ENCODE data around the gene S100A10.

The S100A10 gene

DNA sequence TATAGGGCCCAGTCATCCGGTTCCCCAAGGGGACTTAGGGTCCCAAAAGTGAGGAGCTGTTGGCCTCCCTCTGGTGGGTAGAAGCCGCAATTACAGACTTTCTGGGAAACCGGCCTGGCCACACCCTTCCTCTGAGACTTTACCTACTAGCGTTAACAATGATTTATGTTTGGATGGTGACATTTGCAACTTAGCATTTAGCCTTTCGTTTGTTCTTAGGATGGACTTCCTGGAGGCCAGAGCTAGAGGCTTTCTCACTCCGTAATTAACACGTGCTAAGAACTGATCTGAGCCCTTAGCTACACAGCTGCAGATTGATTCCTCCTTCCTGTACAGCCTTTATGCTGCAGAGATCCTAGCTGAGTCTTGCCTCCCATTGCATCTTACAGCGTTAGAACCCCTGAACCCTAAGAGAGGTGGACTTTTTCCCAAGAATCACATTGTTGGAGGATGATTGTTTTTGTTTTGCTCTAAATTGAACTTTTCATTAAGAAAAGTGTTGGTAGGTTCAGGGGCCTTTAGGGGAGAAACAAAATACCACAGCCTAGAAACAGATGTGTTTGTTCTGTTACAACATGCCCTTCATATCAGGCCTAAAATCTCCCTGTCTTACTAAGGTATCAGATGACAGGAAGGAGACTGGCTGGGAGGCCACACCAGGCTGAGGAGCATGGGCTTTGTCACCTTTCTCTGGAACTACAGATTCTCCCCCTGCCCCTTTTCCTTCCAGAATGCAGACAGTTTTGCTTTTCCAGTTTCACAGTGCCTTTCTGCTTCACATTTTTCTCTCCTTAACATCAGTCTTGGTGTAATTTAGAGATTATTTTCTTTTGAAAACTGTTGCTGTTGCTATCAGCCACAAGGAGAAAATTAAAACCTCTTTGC lies 41.2 kb upstream of the S100A10 start:
- peak overlapping the region; percentile 37 for H3K9ac ChIP-seq (ENCODE audit: insufficient read length)
- no peak for DNase-seq (ENCODE audit: low read depth, low spot score)
- no peak; the same call in 1 of the 2 replicates for TF ChIP-seq POLR2AphosphoS5 (IDR thresholded peaks at IDR 0.05; ENCODE audit: borderline replicate concordance, low read depth, low read length)
- no peak for TF ChIP-seq EZH2 (IDR thresholded peaks at IDR 0.05)

GRCh38 chr1:152034324-152034653 lies 40.6 kb upstream of the S100A10 start:
- H3K27ac ChIP-seq: 0 out of 2 replicates have a peak overlapping the region, but pooled peaks have one; percentile 51
- H3K9me3 ChIP-seq (ENCODE audit: low read depth, low read length): no peaks in the 10 kb centered on the region
- peak overlapping the region; percentile 13 for H3K9ac ChIP-seq (ENCODE audit: insufficient read length)
- H3K36me3 ChIP-seq (ENCODE audit: insufficient read depth, low read length): no peaks in the 10 kb centered on the region
- no peak for TF ChIP-seq EZH2 (IDR thresholded peaks at IDR 0.05)
- 0 out of 2 replicates have a peak, but pooled peaks have one; percentile 17 for TF ChIP-seq POLR2AphosphoS5 (IDR thresholded peaks at IDR 0.05; ENCODE audit: borderline replicate concordance, low read depth, low read length)
- no peak for TF ChIP-seq FOXP2 (optimal IDR thresholded peaks at IDR 0.05; ENCODE audit: control extremely low read depth, extremely low read length, insufficient read depth)
- H3K4me3 ChIP-seq: peak overlapping the region; percentile 73
- DNase-seq (ENCODE audit: low read depth, low spot score): no peak

More for the DNA sequence above, 41.2 kb upstream of the S100A10 start:
- Histone ChIP-seq H3K9me3 (ENCODE audit: low read depth, low read length) (no peaks in the 10 kb centered on the region), H3K4me3 (peak overlapping the region; percentile 73), H3K27ac (peak overlapping the region; percentile 86), H3K36me3 (ENCODE audit: insufficient read depth, low read length) (no peaks in the 10 kb centered on the region)

- peak overlapping the region; percentile 7 for H3K9ac ChIP-seq (ENCODE audit: insufficient read length)
- H3K9me3 ChIP-seq (ENCODE audit: low read depth, low read length): no peaks in the 10 kb centered on the region
- DNase-seq (ENCODE audit: low read depth, low spot score): no peak
- no peaks in the 10 kb centered on the region for H3K36me3 ChIP-seq (ENCODE audit: insufficient read depth, low read length)
- H3K4me3 ChIP-seq: no peak overlapping the region
- no peak for TF ChIP-seq POLR2AphosphoS5 (IDR thresholded peaks at IDR 0.05; ENCODE audit: borderline replicate concordance, low read depth, low read length)
- no peak for TF ChIP-seq FOXP2 (optimal IDR thresholded peaks at IDR 0.05; ENCODE audit: control extremely low read depth, extremely low read length, insufficient read depth)
- TF ChIP-seq EZH2 (IDR thresholded peaks at IDR 0.05): no peak
- peak overlapping the region; percentile 76; the same call in 1 of the 2 replicates for H3K27ac ChIP-seq
Observed at GRCh38 chr1:152029929-152030211, 36.2 kb upstream of the S100A10 start.

DNA sequence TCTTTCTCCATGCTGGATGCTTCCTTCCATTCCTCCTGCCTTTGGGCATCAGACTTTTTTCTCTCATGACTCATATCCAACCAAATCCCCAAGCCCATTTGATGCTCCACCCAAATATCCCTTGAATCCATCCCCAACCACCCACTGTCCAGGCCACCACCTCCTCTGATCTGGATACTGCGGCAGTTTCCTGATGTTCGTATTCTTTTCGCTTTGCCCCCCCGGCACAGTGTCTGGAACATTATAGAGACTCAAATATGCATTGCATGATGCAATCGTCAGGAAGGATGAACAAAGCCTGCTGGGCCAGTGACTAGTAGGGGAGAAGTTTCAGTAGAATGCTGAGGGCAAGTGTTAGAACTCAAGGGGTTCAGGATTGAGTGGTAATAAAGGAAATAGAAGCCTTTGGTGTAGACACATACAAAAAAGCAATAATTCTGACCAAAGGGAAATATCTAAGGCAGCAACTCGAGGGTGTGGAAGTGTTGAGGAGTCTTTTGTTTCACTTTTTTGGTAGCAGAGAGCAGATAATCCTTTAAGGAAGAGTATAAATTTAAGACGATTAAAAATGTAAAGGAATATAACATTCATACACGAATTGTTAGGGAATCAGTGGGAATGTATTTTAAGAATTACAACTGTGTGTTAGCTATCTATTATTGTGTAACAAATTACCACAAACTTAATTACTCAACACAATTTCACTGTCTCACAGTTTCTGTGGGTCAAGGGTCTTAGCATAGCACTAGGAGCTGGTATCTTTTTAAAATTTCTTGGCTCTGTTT lies 35.7 kb upstream of the S100A10 start:
- DNase-seq (ENCODE audit: low read depth, low spot score): no peak
- H3K36me3 ChIP-seq (ENCODE audit: insufficient read depth, low read length): no peaks in the 10 kb centered on the region
- H3K9ac ChIP-seq (ENCODE audit: insufficient read length): peak overlapping the region; percentile 7
- H3K4me3 ChIP-seq: peak overlapping the region; percentile 6; the same call in 1 of the 2 replicates
- TF ChIP-seq EZH2 (IDR thresholded peaks at IDR 0.05) (no peak), FOXP2 (optimal IDR thresholded peaks at IDR 0.05; ENCODE audit: control extremely low read depth, extremely low read length, insufficient read depth) (no peak), POLR2AphosphoS5 (IDR thresholded peaks at IDR 0.05; ENCODE audit: borderline replicate concordance, low read depth, low read length) (no peak)
- H3K9me3 ChIP-seq (ENCODE audit: low read depth, low read length): no peaks in the 10 kb centered on the region
- H3K27ac ChIP-seq: peak overlapping the region; percentile 76

GRCh38 chr1:152026895-152027294 lies 33.2 kb upstream of the S100A10 start:
- Histone ChIP-seq H3K4me3 (no peak overlapping the region), H3K27ac (no peak overlapping the region), H3K36me3 (ENCODE audit: insufficient read depth, low read length) (no peaks in the 10 kb centered on the region), H3K9me3 (ENCODE audit: low read depth, low read length) (no peaks in the 10 kb centered on the region), H3K9ac (ENCODE audit: insufficient read length) (no peak overlapping the region)
- TF ChIP-seq EZH2 (IDR thresholded peaks at IDR 0.05): no peak
- no peak for DNase-seq (ENCODE audit: low read depth, low spot score)

DNA sequence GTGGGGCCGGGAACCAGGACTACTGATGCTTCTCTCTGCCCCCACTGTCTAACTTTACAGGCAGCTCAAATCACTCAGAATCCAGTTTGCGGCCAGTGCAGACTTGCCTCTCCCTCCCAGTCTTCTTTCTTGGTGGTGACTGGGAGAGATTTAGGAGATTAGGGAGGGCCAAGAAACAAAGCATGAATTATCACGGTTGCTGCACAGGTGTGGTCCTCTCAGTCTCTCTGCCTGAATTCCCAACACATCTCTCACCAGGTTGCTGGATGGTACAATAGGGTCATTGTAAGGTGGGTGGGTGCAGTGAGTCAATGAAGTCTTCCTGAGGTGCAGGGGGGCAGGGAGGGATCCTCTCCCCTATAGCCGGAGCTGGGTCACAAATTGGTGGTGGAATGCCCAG lies 30.6 kb upstream of the S100A10 start:
- Histone ChIP-seq H3K36me3 (ENCODE audit: insufficient read depth, low read length) (no peaks in the 10 kb centered on the region), H3K9me3 (ENCODE audit: low read depth, low read length) (no peaks in the 10 kb centered on the region), H3K9ac (ENCODE audit: insufficient read length) (no peak overlapping the region), H3K27ac (no peak overlapping the region), H3K4me3 (no peak overlapping the region)
- TF ChIP-seq EZH2 (IDR thresholded peaks at IDR 0.05) (no peak), FOXP2 (optimal IDR thresholded peaks at IDR 0.05; ENCODE audit: control extremely low read depth, extremely low read length, insufficient read depth) (no peak), POLR2AphosphoS5 (IDR thresholded peaks at IDR 0.05; ENCODE audit: borderline replicate concordance, low read depth, low read length) (no peak)
- DNase-seq (ENCODE audit: low read depth, low spot score): no peak

DNA sequence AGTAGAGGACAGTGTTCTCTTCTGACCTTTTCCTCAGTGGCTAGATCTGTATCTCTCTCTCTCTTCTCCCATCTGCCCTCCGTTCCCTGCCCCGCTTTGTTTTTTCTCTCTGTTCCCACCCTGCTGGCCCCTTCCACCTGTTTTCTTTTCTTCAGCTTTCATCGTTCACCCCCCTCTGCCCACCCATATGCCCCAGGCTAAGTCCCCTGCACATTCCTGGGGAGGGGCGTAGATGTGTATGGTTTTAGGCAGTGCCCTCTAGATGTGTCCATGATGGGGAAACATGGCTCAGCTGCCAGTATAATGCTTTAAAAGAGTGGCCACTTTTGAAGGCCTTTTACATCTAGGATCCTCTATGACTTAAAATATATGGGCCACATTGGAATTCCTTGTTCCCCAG lies 29.6 kb upstream of the S100A10 start:
- no peak overlapping the region for H3K4me3 ChIP-seq
- H3K27ac ChIP-seq: no peak overlapping the region
- no peaks in the 10 kb centered on the region for H3K36me3 ChIP-seq (ENCODE audit: insufficient read depth, low read length)
- no peak for TF ChIP-seq POLR2AphosphoS5 (IDR thresholded peaks at IDR 0.05; ENCODE audit: borderline replicate concordance, low read depth, low read length)
- TF ChIP-seq EZH2 (IDR thresholded peaks at IDR 0.05): no peak
- no peak for TF ChIP-seq FOXP2 (optimal IDR thresholded peaks at IDR 0.05; ENCODE audit: control extremely low read depth, extremely low read length, insufficient read depth)
- H3K9me3 ChIP-seq (ENCODE audit: low read depth, low read length): no peaks in the 10 kb centered on the region
- H3K9ac ChIP-seq (ENCODE audit: insufficient read length): no peak overlapping the region
- no peak for DNase-seq (ENCODE audit: low read depth, low spot score)

GRCh38 chr1:152022474-152022873 lies 28.8 kb upstream of the S100A10 start:
- H3K9ac ChIP-seq (ENCODE audit: insufficient read length): no peak overlapping the region
- TF ChIP-seq POLR2AphosphoS5 (IDR thresholded peaks at IDR 0.05; ENCODE audit: borderline replicate concordance, low read depth, low read length) (no peak), EZH2 (IDR thresholded peaks at IDR 0.05) (no peak), FOXP2 (optimal IDR thresholded peaks at IDR 0.05; ENCODE audit: control extremely low read depth, extremely low read length, insufficient read depth) (no peak)
- no peak for DNase-seq (ENCODE audit: low read depth, low spot score)
- no peak overlapping the region for H3K4me3 ChIP-seq
- no peaks in the 10 kb centered on the region for H3K9me3 ChIP-seq (ENCODE audit: low read depth, low read length)
- H3K36me3 ChIP-seq (ENCODE audit: insufficient read depth, low read length): no peaks in the 10 kb centered on the region
- H3K27ac ChIP-seq: no peak overlapping the region

Data from SK-N-MC (cell line).